ENCODE measurements around the gene NUDT3. TPM values are rescaled to one million over a fixed set of nuclear protein-coding genes. Genes with fewer than 3 reads are reported as not detected.

NUDT3 gene
- total RNA-seq, 1 donor from 2014 or later, result 31.7 TPM

GRCh38 chr6:34243131-34243771 lies 149.2 kb downstream of the NUDT3 start:
- DNase-seq (ENCODE audit: low read depth), result no peak
- Histone ChIP-seq H3K4me3 (ENCODE audit: low read depth, low read length) (no peak overlapping the region), H3K36me3 (ENCODE audit: control insufficient read depth, insufficient read depth, low read length) (peaks cover 5% of the 10 kb centered on the region), H3K27me3 (ENCODE audit: control insufficient read depth, insufficient read depth, low read length) (no peaks in the 10 kb centered on the region)
- no peak for TF ChIP-seq CTCF (IDR thresholded peaks at IDR 0.05; ENCODE audit: insufficient read depth, low read length, poor library complexity, severe bottlenecking)

- Histone ChIP-seq H3K4me3 (ENCODE audit: low read depth, low read length) (no peak overlapping the region), H3K27me3 (ENCODE audit: control insufficient read depth, insufficient read depth, low read length) (no peaks in the 10 kb centered on the region), H3K36me3 (ENCODE audit: control insufficient read depth, insufficient read depth, low read length) (peaks cover 5% of the 10 kb centered on the region)
- no peak for TF ChIP-seq CTCF (IDR thresholded peaks at IDR 0.05; ENCODE audit: insufficient read depth, low read length, poor library complexity, severe bottlenecking)
- no peak for DNase-seq (ENCODE audit: low read depth)
Observed at GRCh38 chr6:34242252-34243130, 150.0 kb downstream of the NUDT3 start.

GRCh38 chr6:34241351-34242215 lies 150.9 kb downstream of the NUDT3 start:
- Histone ChIP-seq H3K4me3 (ENCODE audit: low read depth, low read length) (no peak overlapping the region), H3K27me3 (ENCODE audit: control insufficient read depth, insufficient read depth, low read length) (no peaks in the 10 kb centered on the region), H3K36me3 (ENCODE audit: control insufficient read depth, insufficient read depth, low read length) (peaks cover 5% of the 10 kb centered on the region)
- no peak for TF ChIP-seq CTCF (IDR thresholded peaks at IDR 0.05; ENCODE audit: insufficient read depth, low read length, poor library complexity, severe bottlenecking)
- no peak for DNase-seq (ENCODE audit: low read depth)

- no peak for TF ChIP-seq CTCF (IDR thresholded peaks at IDR 0.05; ENCODE audit: insufficient read depth, low read length, poor library complexity, severe bottlenecking)
- Histone ChIP-seq H3K4me3 (ENCODE audit: low read depth, low read length) (no peak overlapping the region), H3K27me3 (ENCODE audit: control insufficient read depth, insufficient read depth, low read length) (no peaks in the 10 kb centered on the region), H3K36me3 (ENCODE audit: control insufficient read depth, insufficient read depth, low read length) (peaks cover 5% of the 10 kb centered on the region)
- DNase-seq (ENCODE audit: low read depth), result no peak
Observed at GRCh38 chr6:34240329-34241248, 151.9 kb downstream of the NUDT3 start.

GRCh38 chr6:34239893-34240292 lies 152.6 kb downstream of the NUDT3 start:
- no peak overlapping the region for H3K4me3 ChIP-seq (ENCODE audit: low read depth, low read length)
- peaks cover 5% of the 10 kb centered on the region for H3K36me3 ChIP-seq (ENCODE audit: control insufficient read depth, insufficient read depth, low read length)
- DNase-seq (ENCODE audit: low read depth), result no peak
- no peak for TF ChIP-seq CTCF (IDR thresholded peaks at IDR 0.05; ENCODE audit: insufficient read depth, low read length, poor library complexity, severe bottlenecking)
- no peaks in the 10 kb centered on the region for H3K27me3 ChIP-seq (ENCODE audit: control insufficient read depth, insufficient read depth, low read length)
